HG03432 (cell line): ENCODE measurements around the gene ACTA2.

ENCODE experiments used
- ATAC-seq: cut with Tn5 transposase; IDR thresholded peaks from one replicate; pipeline ENCODE4 v1.9.1; 2021; ENCODE audit warnings: mild to moderate bottlenecking, moderate library complexity; ENCODE audit not compliant: unreplicated experiment

ACTA2 gene

DNA sequence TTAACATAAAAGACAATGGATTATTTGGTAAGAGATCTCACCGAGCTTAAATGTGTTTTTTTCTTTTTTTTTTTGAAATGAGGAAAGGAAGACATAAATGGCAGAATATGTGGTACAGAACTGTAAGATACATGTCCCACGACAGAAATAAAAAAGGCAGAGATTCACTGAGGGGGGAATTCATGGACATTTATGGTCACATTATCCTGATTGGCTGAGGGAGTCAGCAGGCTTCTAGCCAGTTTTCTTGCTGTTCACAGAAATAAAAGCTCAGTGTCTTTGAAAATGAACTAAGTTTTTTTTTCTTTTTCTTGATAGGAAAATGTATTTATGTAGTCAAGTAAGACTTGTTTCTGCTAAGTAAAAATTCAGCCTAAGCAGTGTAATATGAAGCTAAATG is 29.8 kb upstream of the ACTA2 start:
- no peak for ATAC-seq

GRCh38 chr10:88981435-88981834 is 28.9 kb upstream of the ACTA2 start:
- no peak for ATAC-seq

DNA sequence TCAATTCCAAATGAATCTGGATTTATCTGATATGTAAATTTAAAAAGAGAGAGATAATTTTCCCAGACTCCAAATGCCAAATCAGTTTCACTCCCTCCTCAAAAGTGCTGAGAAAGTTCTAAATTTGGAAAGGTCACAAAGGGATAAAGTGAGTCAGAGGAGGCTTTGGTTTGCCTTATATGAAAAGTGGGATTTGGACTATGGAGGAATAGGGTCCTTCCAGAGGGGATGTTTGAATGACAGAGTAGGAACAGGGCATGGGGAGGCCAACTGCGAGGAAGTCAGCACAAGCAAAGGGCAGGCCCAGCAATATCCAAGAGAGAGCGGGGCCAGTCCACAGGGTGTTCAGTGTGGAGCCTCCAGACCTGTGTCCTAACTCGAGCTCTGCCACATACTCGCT is 28.2 kb upstream of the ACTA2 start:
- no peak for ATAC-seq

DNA sequence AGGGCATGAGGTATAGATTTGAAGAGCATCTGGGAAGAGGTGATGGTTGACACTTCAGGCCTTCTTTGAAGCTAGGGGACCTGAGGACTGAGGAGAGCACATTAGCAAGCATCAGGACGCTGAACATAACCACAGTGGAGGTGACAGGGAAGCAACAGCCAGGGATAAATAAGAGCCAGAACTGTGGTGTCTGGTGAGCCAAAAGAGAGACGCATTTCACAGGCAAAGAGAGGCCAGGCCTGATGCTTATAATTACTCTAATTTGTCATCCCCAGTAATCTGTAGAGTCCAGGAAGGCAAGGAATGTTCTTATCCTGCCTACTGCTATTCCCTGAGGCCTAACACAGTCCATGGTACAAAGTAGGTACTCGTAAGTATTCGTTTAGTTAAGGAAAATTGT is 27.7 kb upstream of the ACTA2 start:
- ATAC-seq = no peak

DNA sequence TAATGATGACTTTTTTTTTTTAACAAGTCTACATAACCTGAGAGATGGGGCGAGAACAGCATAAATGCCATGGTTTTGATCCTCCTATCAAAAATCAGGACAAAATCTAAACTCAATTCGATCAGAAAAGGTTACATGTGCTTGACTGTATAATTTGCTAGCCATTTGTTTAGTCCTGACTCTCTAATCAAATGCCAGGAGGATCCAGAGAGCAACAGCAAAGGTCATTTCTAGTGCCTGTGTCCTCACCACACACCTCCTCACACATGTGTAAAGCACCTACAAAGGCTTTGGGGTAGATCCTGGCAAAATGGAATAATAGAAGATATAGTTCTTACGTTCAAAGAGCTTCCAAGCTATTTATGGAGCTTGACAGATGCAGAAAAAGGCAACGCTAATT is 27.0 kb upstream of the ACTA2 start:
- ATAC-seq = no peak

GRCh38 chr10:88979153-88979562 is 26.6 kb upstream of the ACTA2 start:
- ATAC-seq = no peak

GRCh38 chr10:88978463-88978862 is 25.9 kb upstream of the ACTA2 start:
- no peak for ATAC-seq

DNA sequence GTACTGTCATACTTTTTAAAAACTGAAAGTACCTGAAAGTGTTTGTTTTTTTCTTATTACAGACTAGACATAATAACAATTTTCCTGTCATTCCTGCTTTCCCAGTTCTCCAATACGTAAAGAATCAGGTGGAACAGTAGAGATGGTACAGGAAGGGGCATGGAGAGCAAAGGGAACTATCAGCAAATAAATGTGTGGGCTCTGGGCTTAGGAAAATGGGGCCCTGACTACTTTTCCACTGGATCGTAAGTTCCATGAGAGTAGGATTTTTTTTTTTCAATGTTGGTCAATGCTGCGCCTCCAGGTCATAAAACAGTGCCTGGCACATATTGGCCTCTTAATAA is 22.8 kb upstream of the ACTA2 start:
- no peak for ATAC-seq

DNA sequence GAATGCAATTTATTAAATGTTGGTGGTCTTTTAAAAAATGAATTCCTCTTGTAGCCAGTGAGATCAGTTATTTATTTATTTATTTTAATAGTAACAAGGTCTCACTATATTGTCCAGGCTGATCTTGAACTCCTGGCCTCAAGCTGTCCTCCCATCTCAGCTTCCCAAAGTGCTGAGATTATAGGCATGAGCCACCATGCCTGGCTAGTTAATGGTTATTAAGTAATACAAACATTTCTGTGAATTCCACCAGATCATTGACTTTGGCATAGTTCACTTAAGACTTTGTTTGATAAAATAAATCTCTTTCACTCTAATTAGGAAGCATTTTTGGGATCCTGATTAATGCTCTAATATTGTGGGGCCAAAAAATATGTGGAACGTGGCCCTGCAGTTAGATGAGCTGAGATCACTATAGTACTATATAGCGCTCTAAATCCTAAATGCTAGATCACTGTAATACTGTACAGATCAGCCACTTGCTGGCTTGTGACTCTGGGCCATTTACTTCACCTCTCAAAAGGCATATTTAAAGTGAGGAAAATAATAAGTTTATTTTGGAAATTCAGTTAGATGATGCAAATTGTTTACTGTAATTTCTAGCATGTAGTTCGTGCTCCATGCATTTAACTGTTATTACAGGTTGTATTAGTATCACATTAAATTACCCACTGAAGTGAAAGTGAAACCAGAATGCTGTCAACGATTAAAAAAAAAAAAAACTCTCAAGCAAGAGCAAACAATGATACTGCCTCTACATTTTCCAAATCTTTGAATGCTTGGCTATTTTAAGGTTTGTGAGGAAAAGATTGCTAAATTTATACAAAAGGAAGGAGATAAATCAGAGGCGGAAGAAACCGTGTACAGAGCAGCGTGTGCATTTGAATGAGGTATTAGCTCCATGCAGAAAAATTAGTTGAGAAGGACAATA is 22.1 kb upstream of the ACTA2 start:
- ATAC-seq = no peak

DNA sequence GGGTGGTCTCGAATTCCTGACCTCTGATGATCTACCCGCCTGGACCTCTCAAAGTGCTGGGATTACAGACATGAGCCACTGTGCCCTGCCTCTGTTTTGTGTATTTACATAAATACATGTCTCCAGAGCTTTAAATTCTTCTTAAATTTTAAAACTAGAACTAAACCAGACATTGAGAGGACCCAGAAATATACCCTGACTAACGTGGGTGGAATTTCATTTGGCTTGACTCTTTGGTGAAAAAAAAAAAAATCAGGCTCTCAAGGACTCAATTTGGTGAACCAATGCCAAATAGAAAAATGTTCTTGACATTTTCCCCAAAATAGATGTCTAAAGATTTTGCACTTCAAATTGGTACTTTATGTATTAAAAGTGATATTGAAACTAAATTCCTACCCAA is 21.4 kb upstream of the ACTA2 start:
- ATAC-seq = no peak

DNA sequence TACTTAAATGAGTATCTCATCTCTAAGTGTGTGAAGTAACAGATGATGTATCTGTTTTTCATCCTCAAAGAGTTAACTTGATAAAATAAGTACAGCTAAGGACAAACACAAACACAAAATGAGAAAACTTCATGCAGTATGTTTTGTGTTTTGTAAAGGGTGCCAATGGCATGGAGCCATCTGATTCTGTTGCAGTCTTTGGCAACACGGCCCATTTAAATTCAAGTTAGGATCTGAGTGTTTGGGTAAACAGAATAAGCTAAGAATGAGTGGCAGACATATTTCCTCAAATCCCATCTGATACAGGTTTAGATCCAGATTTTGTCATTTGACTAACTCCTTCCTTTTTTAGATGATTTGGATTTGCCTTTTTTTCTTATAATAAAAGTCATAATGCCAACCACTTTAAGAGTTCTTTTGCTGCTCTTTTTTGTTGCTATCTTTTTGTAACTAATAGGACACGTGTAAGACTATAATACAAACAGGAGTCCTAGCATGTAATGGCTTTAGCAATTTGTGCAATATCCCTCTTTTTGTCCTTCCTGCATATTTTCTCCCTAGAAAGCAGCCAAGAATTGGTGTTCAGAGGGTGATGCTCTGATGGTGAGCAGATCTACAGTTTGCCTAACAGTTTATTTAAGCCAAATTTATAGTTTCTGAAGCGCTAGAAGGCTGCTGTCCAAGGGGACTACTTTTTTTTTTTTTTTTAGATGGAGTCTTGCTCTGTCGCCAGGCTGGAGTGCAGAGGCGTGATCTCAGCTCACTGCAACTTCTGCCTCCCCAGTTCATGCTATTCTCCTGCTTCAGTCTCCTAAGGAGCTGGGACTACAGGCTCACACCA is 18.9 kb upstream of the ACTA2 start:
- ATAC-seq = no peak

- ATAC-seq = no peak
Measured at GRCh38 chr10:88968391-88968790, 15.8 kb upstream of the ACTA2 start.

GRCh38 chr10:88966797-88967196 is 14.2 kb upstream of the ACTA2 start:
- ATAC-seq = no peak

- no peak for ATAC-seq
Measured at GRCh38 chr10:88964869-88965415, 12.4 kb upstream of the ACTA2 start.

DNA sequence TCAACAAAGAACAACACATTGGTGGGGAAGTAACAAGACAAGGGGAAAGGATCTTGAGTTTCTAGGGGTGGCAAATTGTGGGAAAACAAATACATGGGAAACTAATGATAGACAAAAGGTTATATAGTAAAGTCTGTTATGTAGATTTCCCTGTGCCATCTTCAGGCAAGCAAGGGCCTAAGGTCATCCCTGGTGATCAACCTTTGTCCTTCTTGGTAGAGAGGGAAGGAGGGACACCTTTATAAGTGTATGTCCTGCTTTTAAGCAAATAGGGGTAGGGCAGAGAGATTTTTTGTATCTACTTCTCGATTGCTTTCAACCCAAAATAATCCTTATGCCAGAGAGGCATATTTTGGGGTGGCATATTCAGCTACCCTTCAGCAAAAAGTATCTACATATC is 11.8 kb upstream of the ACTA2 start:
- ATAC-seq = no peak

GRCh38 chr10:88963318-88963717 is 10.7 kb upstream of the ACTA2 start:
- ATAC-seq = no peak

DNA sequence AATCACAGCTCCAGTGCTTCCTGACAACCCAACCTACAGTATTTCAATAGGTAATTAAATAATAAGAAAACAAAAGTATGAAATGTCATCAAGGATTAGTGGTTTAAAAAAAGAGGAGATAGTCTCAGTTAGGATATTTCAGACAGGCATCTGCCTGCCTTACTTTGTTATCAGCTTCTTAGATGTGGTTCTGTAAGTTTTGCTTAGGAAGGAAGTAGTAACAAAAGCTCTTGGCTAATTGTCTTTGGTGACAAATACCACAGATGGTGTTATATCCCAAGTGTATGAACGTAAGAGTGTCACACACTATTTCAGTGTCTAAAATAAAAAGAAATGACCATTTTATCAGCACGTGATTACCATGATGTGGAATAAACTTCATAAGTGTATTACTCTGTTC is 9.8 kb upstream of the ACTA2 start:
- ATAC-seq = no peak

DNA sequence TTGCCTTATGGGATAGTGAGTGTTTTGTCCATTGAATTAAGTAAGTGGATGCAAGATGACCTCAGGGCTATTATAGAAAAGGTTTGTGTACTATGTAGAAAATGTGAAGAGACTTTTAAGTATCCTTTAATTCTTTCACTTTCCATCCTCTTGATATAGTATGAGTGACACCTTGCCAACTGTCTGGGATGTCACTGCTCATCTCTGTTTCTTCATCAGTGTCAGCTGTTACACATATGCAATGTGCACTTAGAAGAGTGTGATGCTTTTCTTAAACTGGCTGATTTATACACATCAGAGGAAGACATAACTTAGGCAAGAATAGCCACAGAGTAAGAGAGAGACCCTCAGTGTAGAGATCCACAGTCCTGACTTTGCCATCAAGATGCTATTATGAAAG is 8.7 kb upstream of the ACTA2 start:
- no peak for ATAC-seq

DNA sequence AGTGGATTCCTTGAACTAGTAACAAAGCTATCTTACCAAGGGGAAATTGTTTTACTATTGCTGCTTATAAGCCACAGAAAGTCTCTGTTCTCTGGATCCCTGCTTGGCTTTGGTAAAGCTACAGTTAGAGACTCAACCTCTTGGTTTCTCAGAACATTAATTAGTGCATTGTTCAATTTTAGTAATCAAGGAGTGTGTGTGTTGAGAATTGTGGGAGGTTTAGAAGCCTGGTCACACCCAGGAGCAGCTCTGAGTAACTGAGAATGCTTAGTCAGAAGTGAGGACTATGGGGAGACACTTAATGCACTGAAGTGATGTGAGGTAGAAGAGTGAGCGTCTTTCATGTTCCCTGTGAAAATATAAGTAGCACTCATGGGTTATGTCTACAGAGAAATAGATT is 8.2 kb upstream of the ACTA2 start:
- no peak for ATAC-seq

DNA sequence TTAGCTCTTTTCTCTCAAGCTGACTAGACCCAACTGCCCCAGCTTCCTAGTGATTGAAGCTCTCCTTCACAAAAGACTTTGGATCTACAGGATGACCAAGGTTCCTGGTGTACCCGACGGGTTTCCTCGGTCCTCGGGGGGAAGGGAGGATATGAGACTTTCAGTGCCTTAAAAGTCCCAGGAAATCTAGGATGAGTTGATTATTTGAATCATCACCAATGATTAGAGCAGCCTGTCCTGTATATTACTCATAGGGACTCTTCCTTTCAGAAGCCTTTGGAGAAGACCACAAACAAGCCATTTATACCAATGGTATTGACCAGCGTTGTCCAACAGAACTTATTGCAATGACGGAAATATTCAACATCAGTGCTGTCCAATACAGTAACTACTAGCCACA is 6.1 kb upstream of the ACTA2 start:
- no peak for ATAC-seq

- no peak for ATAC-seq
Measured at GRCh38 chr10:88957381-88957780, 4.8 kb upstream of the ACTA2 start.
